ENCODE results near the gene PLCH1. TPM values are rescaled to one million over a fixed set of nuclear protein-coding genes. Genes with fewer than 3 reads are reported as not detected.

PLCH1 gene
- total RNA-seq, 4 donors from 2014 or later, result under 0.01 TPM; not detected in 3

- TF ChIP-seq CTCF (IDR thresholded peaks at IDR 0.05; ENCODE audit: low read depth), result no peak
These were observed 62.2 kb downstream of the PLCH1 start for GRCh38 chr3:155682426-155683343.

- TF ChIP-seq CTCF (IDR thresholded peaks at IDR 0.05; ENCODE audit: low read depth), result no peak
These were observed 68.5 kb downstream of the PLCH1 start for GRCh38 chr3:155676252-155676981.

- TF ChIP-seq CTCF (IDR thresholded peaks at IDR 0.05; ENCODE audit: low read depth), result no peak
These were observed 69.8 kb downstream of the PLCH1 start for GRCh38 chr3:155675094-155675493.

GRCh38 chr3:155673421-155673820 lies 71.5 kb downstream of the PLCH1 start:
- no peak for TF ChIP-seq CTCF (IDR thresholded peaks at IDR 0.05; ENCODE audit: low read depth)

- TF ChIP-seq CTCF (IDR thresholded peaks at IDR 0.05; ENCODE audit: low read depth), result no peak
These were observed 74.5 kb downstream of the PLCH1 start for GRCh38 chr3:155670335-155670734.

GRCh38 chr3:155667988-155668387 lies 76.9 kb downstream of the PLCH1 start:
- TF ChIP-seq CTCF (IDR thresholded peaks at IDR 0.05; ENCODE audit: low read depth), result no peak
